Measurements from ENCODE around the gene KRT77.
"Not testable (repeated sequence)": the region's sequence is repeated elsewhere in the genome, so short reads cannot be mapped to it uniquely, and the experiment has no call there.

KRT77 gene

DNA sequence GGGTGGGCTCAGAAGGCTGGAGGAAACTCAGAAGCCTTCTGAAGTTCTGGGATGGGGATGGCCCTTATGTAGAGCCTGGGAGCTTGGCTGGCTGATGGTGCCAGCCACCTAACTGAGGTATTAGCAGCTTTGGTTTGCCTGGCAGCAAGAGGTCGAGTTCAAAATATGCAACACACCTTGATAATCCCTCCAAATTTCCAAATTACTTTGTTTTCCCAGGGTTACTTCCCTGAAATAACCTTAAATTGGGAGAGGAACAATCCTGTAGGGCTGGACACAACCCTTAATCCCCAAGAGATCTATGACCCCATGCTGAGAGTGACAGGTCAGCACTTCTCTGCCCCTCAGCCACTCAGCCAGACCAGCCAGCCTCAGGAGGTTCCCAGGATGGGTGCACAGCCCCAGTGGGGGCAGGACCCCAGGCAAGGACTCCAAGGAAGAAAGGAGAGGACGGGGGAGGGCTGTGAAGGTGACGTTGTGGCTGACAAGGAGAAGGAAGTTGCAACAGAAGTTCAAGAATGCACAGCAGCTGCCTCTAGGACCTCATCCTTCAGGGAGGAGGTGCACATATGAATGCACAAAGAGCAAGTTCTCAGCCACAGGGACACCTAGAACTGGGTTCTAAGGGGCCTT, 18.6 kb upstream of the KRT77 start:
- Histone ChIP-seq H3K9me3 (replicated peaks; ENCODE audit: low read length) (no peaks in the 10 kb centered on the region), H3K4me1 (ENCODE audit: control insufficient read depth, insufficient read depth, low read length) (no peaks in the 10 kb centered on the region), H3K36me3 (ENCODE audit: insufficient read depth, low read length) (no peaks in the 10 kb centered on the region), H3K9ac (ENCODE audit: low read depth, low read length) (no peak overlapping the region), H3K4me3 (ENCODE audit: low read length) (no peak overlapping the region), H3K4me2 (ENCODE audit: low read length) (no peak overlapping the region), H3K27me3 (ENCODE audit: control insufficient read depth, insufficient read depth, low read length) (peaks cover 39% of the 10 kb centered on the region)

DNA sequence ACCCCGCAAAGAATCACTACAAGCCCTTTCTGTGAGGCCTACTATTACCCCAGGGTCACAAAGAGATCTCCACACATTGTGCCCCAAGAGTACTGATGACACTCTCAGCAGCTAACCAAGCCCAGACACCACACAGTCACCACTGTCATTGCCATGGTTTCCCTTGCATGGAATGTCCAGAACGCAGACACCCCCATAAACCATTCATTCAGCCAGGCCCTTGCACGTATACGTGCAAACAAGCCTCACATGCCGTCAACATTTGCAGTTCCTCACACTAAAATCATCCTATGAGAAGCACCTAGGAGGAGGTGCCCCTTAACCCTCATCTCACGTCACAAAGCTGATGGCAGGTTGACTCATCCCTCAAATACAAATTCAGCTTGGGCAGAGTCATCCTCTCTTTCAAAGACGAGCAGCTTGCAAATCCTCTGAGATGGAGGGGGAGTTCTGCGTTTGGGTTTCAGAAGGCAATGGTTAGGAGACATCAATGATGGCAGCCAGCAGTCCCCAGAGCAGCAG, 17.1 kb upstream of the KRT77 start:
- no peaks in the 10 kb centered on the region for H3K36me3 ChIP-seq (ENCODE audit: insufficient read depth, low read length)
- H3K9me3 ChIP-seq (replicated peaks; ENCODE audit: low read length): no peaks in the 10 kb centered on the region
- no peak overlapping the region for H3K4me3 ChIP-seq (ENCODE audit: low read length)
- H3K4me2 ChIP-seq (ENCODE audit: low read length): no peak overlapping the region
- no peaks in the 10 kb centered on the region for H3K4me1 ChIP-seq (ENCODE audit: control insufficient read depth, insufficient read depth, low read length)
- H3K9ac ChIP-seq (ENCODE audit: low read depth, low read length): no peak overlapping the region
- peaks cover 49% of the 10 kb centered on the region for H3K27me3 ChIP-seq (ENCODE audit: control insufficient read depth, insufficient read depth, low read length)

- H3K9me3 ChIP-seq (replicated peaks; ENCODE audit: low read length): no peaks in the 10 kb centered on the region
- H3K4me2 ChIP-seq (ENCODE audit: low read length): no peak overlapping the region
- H3K4me1 ChIP-seq (ENCODE audit: control insufficient read depth, insufficient read depth, low read length): no peaks in the 10 kb centered on the region
- no peaks in the 10 kb centered on the region for H3K36me3 ChIP-seq (ENCODE audit: insufficient read depth, low read length)
- no peak overlapping the region for H3K4me3 ChIP-seq (ENCODE audit: low read length)
- no peak overlapping the region for H3K9ac ChIP-seq (ENCODE audit: low read depth, low read length)
- H3K27me3 ChIP-seq (ENCODE audit: control insufficient read depth, insufficient read depth, low read length): peaks cover 72% of the 10 kb centered on the region
Measured at GRCh38 chr12:52716061-52716460, 12.7 kb upstream of the KRT77 start.

DNA sequence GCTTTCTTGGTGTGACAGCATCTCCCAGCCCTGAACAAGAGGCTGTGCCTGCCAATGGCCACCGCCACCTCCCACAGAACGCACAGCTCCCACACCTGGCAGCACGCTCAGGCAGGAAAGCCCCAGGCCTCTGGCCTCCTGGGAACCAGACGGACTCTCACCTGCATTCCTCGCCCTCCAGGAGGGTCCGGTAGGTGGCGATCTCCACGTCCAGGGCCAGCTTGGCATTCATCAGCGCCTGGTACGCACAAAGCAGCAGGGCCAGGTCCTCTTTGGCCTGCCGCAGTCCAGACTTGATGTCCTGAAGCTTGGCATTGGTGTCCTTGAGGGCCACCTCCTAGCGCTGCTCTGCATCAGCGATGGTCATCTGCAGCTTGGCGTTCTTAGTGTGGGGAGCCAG, 12.1 kb upstream of the KRT77 start:
- H3K9ac ChIP-seq (ENCODE audit: low read depth, low read length): no peak overlapping the region
- no peak overlapping the region for H3K4me3 ChIP-seq (ENCODE audit: low read length)
- no peaks in the 10 kb centered on the region for H3K9me3 ChIP-seq (replicated peaks; ENCODE audit: low read length)
- H3K36me3 ChIP-seq (ENCODE audit: insufficient read depth, low read length): no peaks in the 10 kb centered on the region
- no peaks in the 10 kb centered on the region for H3K4me1 ChIP-seq (ENCODE audit: control insufficient read depth, insufficient read depth, low read length)
- H3K27me3 ChIP-seq (ENCODE audit: control insufficient read depth, insufficient read depth, low read length): peaks cover 76% of the 10 kb centered on the region
- H3K4me2 ChIP-seq (ENCODE audit: low read length): no peak overlapping the region

DNA sequence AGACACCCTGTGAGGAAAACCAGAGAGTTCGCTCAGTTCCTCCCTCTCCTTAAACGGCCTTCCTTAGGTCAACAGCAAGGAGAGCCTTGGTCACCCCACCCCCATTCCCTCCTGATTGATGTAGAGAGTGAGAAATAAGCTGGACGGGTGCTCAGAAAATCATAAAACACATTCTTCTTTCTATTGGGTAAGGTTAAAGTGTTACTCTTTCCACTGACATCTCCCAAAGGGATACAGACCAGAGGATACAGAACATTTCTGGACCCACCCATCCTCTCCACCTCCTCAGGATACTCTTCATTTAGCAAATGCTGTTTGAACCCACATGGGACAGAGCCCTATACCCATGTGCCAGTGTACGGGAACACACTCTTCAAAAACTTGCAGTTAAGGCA, 11.6 kb upstream of the KRT77 start:
- Histone ChIP-seq H3K9me3 (replicated peaks; ENCODE audit: low read length) (no peaks in the 10 kb centered on the region), H3K4me3 (ENCODE audit: low read length) (no peak overlapping the region), H3K27me3 (ENCODE audit: control insufficient read depth, insufficient read depth, low read length) (peaks cover 79% of the 10 kb centered on the region)

GRCh38 chr12:52713960-52714886, 10.9 kb upstream of the KRT77 start:
- no peak overlapping the region for H3K4me2 ChIP-seq (ENCODE audit: low read length)
- H3K27me3 ChIP-seq (ENCODE audit: control insufficient read depth, insufficient read depth, low read length): peaks cover 85% of the 10 kb centered on the region
- H3K4me1 ChIP-seq (ENCODE audit: control insufficient read depth, insufficient read depth, low read length): no peaks in the 10 kb centered on the region
- no peak overlapping the region for H3K4me3 ChIP-seq (ENCODE audit: low read length)
- no peaks in the 10 kb centered on the region for H3K36me3 ChIP-seq (ENCODE audit: insufficient read depth, low read length)
- H3K9me3 ChIP-seq (replicated peaks; ENCODE audit: low read length): no peaks in the 10 kb centered on the region
- H3K9ac ChIP-seq (ENCODE audit: low read depth, low read length): no peak overlapping the region

More for the DNA sequence above, 11.6 kb upstream of the KRT77 start:
- Histone ChIP-seq H3K36me3 (ENCODE audit: insufficient read depth, low read length) (no peaks in the 10 kb centered on the region), H3K4me1 (ENCODE audit: control insufficient read depth, insufficient read depth, low read length) (no peaks in the 10 kb centered on the region), H3K9ac (ENCODE audit: low read depth, low read length) (no peak overlapping the region), H3K4me2 (ENCODE audit: low read length) (no peak overlapping the region)

DNA sequence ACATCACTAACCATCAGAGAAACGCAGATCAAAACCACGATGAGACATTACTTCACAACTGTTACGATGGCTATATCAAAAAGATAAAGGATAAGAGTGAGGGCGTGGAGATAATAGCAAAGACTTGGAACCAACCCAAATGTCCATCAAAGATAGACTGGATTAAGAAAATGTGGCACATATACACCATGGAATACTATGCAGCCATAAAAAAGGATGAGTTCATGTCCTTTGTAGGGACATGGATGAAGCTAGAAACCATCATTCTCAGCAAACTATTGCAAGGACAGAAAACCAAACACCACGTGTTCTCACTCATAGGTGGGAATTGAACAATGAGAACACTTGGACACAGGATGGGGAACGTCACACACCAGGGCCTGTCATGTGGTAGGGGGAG, 8.8 kb upstream of the KRT77 start:
- not testable (repeated sequence) for H3K9ac ChIP-seq (ENCODE audit: low read depth, low read length); H3K4me3 ChIP-seq (ENCODE audit: low read length); H3K4me2 ChIP-seq (ENCODE audit: low read length); H3K36me3 ChIP-seq (ENCODE audit: insufficient read depth, low read length); H3K9me3 ChIP-seq (replicated peaks; ENCODE audit: low read length); H3K4me1 ChIP-seq (ENCODE audit: control insufficient read depth, insufficient read depth, low read length)
- peaks cover 86% of the 10 kb centered on the region for H3K27me3 ChIP-seq (ENCODE audit: control insufficient read depth, insufficient read depth, low read length)

DNA sequence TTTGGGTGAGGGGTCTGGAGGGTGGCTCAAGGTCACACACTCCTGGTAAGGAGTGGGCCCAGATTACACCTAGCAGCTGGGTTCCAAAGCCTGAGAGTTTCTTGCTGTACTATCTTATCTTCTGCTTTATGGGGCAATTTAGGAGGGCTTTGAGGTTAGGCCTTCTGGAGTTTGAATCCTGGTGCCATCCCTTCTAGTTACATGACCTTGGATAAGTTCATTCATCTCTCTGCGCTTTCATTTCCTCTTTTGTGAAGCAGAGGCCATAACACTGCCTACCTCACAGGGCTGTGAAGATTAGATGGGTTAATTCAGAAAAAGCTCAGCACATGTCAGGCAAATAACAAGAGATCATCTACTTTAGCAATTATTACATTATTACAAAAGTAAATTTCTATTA, 7.4 kb upstream of the KRT77 start:
- Histone ChIP-seq H3K9ac (ENCODE audit: low read depth, low read length) (no peak overlapping the region), H3K4me3 (ENCODE audit: low read length) (no peak overlapping the region), H3K36me3 (ENCODE audit: insufficient read depth, low read length) (no peaks in the 10 kb centered on the region), H3K9me3 (replicated peaks; ENCODE audit: low read length) (no peaks in the 10 kb centered on the region), H3K27me3 (ENCODE audit: control insufficient read depth, insufficient read depth, low read length) (peaks cover 80% of the 10 kb centered on the region), H3K4me1 (ENCODE audit: control insufficient read depth, insufficient read depth, low read length) (no peaks in the 10 kb centered on the region), H3K4me2 (ENCODE audit: low read length) (no peak overlapping the region)

DNA sequence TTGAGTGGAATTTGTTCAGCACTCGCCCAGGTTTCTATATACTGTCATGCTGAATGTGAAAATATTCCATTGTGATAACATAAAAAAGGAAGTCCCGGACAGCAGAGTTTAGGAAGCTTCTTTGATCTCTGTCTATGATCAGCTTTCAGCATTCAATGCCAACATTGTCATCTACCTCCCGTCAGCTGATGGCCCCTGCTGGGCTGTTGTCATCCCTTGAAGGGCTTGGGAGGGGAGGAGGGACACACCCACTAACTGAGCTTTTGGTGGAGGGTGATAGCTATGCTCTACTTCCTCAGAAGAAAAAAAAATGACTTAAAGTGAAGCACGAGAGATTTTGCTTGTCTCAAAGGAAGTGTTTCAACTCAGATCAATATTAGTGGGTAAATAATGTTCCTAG, 4.7 kb upstream of the KRT77 start:
- Histone ChIP-seq H3K9me3 (replicated peaks; ENCODE audit: low read length) (no peaks in the 10 kb centered on the region), H3K36me3 (ENCODE audit: insufficient read depth, low read length) (no peaks in the 10 kb centered on the region), H3K27me3 (ENCODE audit: control insufficient read depth, insufficient read depth, low read length) (peaks cover 69% of the 10 kb centered on the region), H3K4me1 (ENCODE audit: control insufficient read depth, insufficient read depth, low read length) (no peaks in the 10 kb centered on the region), H3K9ac (ENCODE audit: low read depth, low read length) (no peak overlapping the region), H3K4me2 (ENCODE audit: low read length) (no peak overlapping the region), H3K4me3 (ENCODE audit: low read length) (no peak overlapping the region)

GRCh38 chr12:52704464-52704863, 1.1 kb upstream of the KRT77 start:
- no peak overlapping the region for H3K9ac ChIP-seq (ENCODE audit: low read depth, low read length)
- no peaks in the 10 kb centered on the region for H3K4me1 ChIP-seq (ENCODE audit: control insufficient read depth, insufficient read depth, low read length)
- H3K9me3 ChIP-seq (replicated peaks; ENCODE audit: low read length): no peaks in the 10 kb centered on the region
- H3K36me3 ChIP-seq (ENCODE audit: insufficient read depth, low read length): no peaks in the 10 kb centered on the region
- no peak overlapping the region for H3K4me3 ChIP-seq (ENCODE audit: low read length)
- peaks cover 64% of the 10 kb centered on the region for H3K27me3 ChIP-seq (ENCODE audit: control insufficient read depth, insufficient read depth, low read length)
- no peak overlapping the region for H3K4me2 ChIP-seq (ENCODE audit: low read length)

GRCh38 chr12:52703878-52704277, 554 bp upstream of the KRT77 start:
- no peak overlapping the region for H3K4me2 ChIP-seq (ENCODE audit: low read length)
- H3K4me1 ChIP-seq (ENCODE audit: control insufficient read depth, insufficient read depth, low read length): no peaks in the 10 kb centered on the region
- H3K27me3 ChIP-seq (ENCODE audit: control insufficient read depth, insufficient read depth, low read length): peaks cover 59% of the 10 kb centered on the region
- no peak overlapping the region for H3K9ac ChIP-seq (ENCODE audit: low read depth, low read length)
- H3K9me3 ChIP-seq (replicated peaks; ENCODE audit: low read length): no peaks in the 10 kb centered on the region
- no peak overlapping the region for H3K4me3 ChIP-seq (ENCODE audit: low read length)
- no peaks in the 10 kb centered on the region for H3K36me3 ChIP-seq (ENCODE audit: insufficient read depth, low read length)

Data from skeletal muscle satellite cell (primary cell).